NCI-H2029 (cell line): ENCODE data around the gene GSKIP.
A peak's percentile ranks its signal among the peaks of the same experiment; 100 is the strongest.
"Not testable (repeated sequence)": the region's sequence is repeated elsewhere in the genome, so short reads cannot be mapped to it uniquely, and the experiment has no call there.

ENCODE experiments used
- DNase-seq: peaks from one replicate; lab custom pipeline; 2025; lab: John Stamatoyannopoulos, UW

Gene GSKIP, protein sequence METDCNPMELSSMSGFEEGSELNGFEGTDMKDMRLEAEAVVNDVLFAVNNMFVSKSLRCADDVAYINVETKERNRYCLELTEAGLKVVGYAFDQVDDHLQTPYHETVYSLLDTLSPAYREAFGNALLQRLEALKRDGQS

DNA sequence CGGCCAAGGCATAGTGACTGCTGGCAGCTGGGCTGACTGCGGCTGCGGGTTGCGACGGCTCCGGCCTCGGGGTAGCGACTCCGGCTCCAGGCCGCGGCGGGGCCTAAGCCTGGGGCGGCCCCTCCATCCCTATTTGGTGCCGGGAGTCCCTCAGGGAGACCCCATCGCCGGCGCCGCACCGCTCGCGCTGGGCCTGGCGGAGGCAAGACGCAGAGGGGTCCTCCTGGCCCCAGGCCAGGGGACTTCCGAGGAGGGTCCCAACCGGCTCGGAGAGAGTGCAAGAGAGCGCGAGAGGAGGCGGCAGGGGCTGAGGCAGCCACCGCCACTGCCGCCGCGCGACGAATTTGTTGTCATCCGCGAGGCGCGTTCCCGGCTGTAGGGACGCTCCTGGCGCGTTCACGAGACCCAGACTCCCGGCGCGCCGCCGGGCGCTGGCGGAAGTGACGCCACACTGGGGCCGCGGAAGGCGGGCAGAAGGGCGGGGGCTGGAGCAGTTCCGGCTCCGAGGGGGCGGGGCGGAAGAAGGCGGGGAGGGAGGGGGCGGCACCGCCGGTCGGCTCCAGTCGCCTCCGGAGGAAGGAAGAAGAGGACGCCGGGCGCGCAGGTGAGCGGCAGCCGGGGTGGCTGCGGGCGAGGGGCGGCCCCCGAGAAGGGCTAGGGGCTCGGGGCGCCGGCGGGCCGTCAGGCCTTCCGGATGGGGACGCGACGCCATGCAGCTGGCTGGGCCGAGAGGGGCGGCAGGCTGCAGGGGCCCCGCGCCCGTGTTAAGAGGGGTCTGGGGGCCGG, at the start of gene GSKIP, which contains the start of gene ATG2B:
Gene GSKIP (plus strand): TSS at position 562 of the 786 bp plus-strand sequence. CDS start 18,722 bp downstream, outside the sequence.
Gene ATG2B (minus strand): TSS at position 377 of the 786 bp plus-strand sequence. CDS start 365 bp downstream, at position 12.
- DNase-seq: peak; percentile 75

- DNase-seq: no peak
These were observed 47.2 kb upstream of the GSKIP start for GRCh38 chr14:96316087-96316486.

DNA sequence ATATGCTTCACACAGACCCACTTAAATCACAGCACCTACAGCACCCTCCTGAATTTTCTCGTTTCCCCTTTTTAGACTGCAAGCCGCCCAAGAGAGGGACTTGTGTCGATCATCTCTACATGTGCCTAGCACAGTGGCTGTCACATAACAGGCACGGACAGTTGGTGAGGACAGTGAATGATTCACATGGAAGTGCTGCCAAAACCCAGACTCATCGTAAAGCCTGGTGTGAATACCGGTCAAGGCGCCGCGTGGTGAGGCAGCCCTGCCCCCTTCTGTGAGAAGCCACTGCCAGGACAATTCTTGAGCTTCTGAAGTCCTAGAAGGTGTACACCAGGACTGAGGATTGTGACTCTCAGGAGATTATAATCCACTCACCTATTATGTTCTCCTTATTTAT, 44.5 kb upstream of the GSKIP start:
- DNase-seq: no peak

DNA sequence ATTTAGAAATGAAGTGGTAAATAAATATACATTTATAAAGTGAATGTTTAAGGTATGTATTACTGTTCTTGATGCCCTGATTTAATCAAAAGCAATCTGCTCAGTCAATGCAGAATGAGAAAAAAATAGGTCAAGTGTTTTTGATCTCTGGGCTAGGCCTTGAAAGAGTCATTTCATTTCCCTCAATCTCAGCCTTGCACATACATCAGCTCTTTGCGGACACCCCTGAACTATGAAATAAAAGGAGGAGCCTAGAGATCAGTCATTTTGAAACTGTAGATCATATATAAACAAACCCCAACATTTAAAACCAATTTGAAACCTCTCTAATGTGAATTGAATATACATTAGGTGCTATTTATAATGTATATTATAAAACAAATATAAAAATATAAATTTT, 42.7 kb upstream of the GSKIP start:
- DNase-seq: no peak

GRCh38 chr14:96324219-96324618, 39.1 kb upstream of the GSKIP start:
- no peak for DNase-seq

GRCh38 chr14:96338551-96338950, 24.8 kb upstream of the GSKIP start:
- DNase-seq: no peak

- DNase-seq: no peak
These were observed 22.0 kb upstream of the GSKIP start for GRCh38 chr14:96341323-96341722.

DNA sequence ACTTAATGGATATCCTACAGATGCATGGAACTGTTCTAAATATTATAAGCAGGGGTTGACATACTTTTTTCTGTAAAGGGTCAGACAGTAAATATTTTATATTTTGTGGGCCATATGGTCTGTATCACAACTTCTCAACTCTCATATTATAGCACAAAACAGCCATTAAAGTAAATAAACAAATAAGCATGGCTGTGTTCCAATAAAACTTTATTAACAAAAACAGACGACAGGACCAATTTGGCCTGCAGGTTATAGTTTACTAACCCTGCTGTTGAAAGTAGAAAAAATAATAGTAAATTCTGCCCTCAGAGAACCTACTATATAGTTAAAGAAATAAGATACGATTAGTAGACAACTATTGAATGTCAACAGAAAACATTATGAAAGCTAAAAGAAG, 17.7 kb upstream of the GSKIP start:
- no peak for DNase-seq

DNA sequence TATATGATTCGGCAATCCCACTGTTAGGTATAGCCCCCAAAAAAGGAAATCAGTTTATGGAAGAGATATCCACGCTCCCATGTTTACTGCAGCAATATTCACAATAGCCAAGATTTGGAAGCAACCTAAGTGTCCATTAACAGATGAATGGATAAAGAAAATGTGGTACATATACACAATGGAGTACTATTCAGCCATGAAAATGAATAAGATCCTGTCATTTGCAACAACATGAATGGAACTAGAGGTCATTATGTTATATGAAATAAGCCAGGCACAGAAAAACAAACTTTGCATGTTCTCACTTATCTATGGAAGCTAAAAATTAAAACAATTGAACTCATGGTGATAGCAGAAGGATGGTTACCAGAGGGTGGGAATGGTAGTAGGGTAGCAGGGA, 15.4 kb upstream of the GSKIP start:
- not testable (repeated sequence) for DNase-seq

DNA sequence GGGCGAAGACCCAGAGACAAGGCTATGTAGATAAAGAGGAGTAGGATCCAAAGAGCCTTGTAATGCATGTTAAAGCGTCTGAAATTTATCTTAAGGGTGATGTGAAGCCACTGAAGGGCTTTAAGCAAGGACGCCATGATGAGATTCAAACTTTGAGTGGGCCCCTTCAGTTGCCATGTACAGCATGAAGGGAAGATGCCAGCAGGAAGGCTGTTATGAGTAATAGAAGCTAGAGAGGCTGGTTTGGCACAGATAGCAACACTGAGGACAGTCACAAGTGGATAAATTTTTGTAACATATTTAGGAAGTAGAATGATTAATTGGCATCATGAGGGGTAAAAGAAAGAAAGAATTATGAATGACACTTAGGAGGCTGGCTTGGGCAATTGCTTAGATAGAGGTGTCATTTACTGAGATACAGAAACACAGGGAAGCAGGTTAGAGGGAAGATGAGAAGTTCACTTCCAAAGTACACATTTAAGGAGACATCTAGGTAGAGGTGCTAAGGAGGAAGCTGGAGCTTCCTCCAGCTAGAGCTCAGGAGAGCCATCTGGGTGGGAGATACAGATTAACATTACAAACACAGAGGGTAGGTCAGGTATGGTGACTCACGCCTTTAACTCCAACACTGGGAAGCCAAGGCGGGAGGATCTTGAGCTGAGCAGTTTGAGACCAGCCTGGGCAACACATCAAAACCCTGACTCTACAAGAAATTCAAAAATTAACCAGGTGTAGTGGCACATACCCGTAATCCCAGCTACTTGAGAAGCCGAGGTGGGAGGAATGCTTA, 13.8 kb upstream of the GSKIP start:
- DNase-seq: no peak

- DNase-seq: no peak
These were observed 11.3 kb upstream of the GSKIP start for GRCh38 chr14:96351986-96352385.

DNA sequence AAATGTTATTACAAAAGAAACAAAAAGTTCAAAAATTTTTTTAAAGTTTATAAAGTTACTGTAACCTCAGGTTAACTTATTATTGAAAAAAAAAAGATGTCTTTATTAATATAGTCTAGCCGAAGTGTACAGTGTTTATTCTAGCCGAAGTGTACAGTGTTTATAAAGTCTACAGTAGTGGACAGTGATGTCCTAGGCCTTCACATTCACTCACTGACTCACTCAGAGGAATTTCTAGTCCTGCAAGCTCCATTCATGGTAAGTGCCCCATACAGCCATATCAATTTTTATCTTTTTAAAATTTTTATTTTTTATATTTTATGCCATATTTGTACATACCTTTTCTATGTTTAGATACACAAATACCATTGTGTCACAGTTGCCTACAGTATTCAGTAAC, 10.6 kb upstream of the GSKIP start:
- DNase-seq: no peak

- no peak for DNase-seq
These were observed 9.1 kb upstream of the GSKIP start for GRCh38 chr14:96354246-96354645.

GRCh38 chr14:96357216-96357615, 6.1 kb upstream of the GSKIP start:
- no peak for DNase-seq

DNA sequence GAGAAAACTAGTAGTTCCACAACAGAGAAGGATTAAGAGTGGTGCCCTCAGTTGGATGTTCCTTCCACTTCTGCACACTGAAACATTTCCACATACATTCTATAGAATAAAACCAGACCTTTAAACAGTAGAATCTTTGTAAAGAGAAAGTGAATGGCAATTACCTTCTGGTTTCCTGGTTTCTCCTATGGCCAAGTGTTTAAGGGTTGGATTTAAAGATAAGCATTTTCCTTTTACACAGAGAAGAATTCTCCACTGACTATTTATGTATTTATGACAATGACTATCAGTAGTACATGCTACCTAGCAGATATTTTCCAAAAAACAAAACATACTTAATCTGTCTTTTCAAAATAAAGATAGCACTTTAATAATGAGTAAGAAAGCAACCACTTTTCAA, 3.4 kb upstream of the GSKIP start:
- DNase-seq: no peak

- DNase-seq: peak; percentile 23
These were observed 1.0 kb upstream of the GSKIP start for GRCh38 chr14:96362071-96362964.

DNA sequence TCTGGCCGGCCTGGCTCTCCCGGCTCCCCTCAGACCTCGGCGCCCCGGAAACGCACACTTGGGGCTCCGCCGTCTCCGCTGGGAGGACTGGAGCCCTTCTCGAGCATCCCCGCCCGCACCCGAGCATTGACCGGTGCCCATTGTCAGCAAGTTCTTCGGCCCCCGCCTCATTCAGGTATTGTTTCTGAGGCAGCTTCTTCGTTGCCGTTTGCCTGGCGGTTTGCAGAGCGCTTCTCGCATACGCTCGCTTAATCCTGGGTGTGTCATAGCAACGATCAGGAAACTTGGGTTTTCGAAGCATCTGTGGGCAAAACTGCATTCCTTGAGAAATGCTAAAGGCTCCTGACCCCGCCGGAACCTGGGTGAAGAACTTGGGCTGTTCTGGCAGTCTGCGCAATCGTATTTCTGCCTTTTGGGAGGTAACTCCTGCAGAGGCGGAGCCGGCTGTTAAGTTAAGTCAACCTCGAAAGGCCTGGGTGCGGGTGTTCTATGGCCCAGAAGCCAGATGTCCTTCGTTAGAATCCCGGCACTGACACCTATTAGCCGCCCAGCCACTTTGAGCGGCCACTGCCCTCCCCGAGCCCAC, 518 bp downstream of the GSKIP start:
- no peak for DNase-seq

DNA sequence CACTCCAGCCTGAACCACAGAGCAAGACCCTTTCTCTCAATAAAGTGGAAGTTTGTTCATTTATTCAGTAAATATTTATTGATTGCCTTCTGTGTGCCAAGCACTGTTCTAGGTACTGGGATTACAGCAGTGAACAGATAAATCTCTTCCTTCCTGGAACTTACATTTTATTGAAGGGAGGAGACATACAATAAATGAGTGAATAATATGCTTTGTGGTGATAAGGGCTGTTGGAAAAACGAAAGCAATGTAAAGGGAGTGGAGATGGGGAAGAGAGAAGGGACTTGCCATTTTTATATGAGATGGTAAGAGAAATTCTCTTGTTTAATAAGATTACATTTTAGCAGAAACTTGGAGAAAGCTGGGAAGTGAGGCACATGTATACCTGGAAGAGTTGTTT, 1.6 kb downstream of the GSKIP start:
- DNase-seq: no peak

DNA sequence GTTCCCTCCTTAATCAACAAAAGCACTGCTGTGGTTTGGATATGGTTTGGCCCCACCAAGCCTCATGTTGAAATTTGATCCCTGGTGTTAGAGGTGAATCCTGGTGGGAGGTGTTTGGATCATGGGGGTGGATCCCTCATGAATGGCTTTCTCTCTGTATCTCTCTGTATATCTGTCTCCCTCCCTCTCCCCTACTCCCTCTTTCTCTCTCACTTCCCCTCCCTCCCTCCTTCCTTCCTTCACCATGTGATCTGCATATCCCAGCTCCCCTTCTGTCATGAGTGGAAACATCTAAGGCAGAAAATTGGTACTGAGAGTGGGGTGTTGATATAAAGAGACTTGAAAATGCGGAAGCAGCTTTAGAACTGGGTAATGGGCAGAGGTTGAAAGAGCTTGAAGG, 5.2 kb downstream of the GSKIP start:
- DNase-seq: no peak

DNA sequence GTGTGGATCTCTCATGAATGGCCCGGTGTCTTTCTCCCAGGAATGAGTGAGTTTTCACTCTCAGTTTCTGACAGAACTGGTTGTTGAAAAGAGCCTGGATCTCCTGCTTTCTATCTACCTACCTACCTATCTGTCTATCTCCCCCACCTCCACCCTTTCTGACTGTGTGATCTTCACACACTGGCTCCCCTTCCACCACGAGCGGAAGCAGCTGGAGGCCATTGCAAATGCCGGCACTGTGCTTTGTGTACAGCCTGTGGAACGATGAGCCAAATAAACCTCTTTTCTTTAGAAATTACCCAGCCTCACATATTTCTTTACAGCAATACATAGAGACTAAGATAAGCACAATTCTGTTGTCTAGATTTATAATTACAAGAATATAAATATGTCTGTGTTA, 7.2 kb downstream of the GSKIP start:
- DNase-seq: no peak

DNA sequence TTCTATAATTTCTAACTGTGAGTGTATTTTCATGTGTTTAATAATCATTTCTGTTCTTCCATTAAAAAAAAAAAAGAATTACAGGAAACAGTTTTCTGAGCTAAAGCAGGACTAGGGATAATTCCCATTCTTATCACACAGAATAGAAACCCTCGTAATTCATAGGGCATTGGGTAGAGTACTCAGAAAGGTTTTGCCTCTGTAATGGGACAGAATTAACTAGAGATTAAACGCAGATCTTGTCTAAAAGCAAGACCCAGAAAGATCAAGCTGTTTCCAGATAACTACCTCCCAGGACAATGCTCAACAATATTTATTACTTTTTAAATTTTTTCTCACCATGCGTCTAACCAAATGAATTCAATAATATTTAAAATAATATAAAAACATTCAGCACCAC, 10.2 kb downstream of the GSKIP start:
- no peak for DNase-seq

GRCh38 chr14:96376093-96376492, 12.8 kb downstream of the GSKIP start:
- no peak for DNase-seq
